Head of caudate nucleus (tissue), 42 donors: ENCODE data around the gene ATP5PO.

Source experiments
- DNase-seq, 42 donors: peaks; one replicate each; pipeline versions ENCODE4 v3.0.0 to v3.0.0-alpha.2; 2020 to 2021; ENCODE audit warnings: mixed read lengths in 7 of 42
- intact Hi-C: fragments of 100-400 bp; cut with DNase I; formaldehyde crosslinking; loops from one replicate; pipeline ENCODE4 v1.15.0; 2022

The ATP5PO gene, protein sequence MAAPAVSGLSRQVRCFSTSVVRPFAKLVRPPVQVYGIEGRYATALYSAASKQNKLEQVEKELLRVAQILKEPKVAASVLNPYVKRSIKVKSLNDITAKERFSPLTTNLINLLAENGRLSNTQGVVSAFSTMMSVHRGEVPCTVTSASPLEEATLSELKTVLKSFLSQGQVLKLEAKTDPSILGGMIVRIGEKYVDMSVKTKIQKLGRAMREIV

DNA sequence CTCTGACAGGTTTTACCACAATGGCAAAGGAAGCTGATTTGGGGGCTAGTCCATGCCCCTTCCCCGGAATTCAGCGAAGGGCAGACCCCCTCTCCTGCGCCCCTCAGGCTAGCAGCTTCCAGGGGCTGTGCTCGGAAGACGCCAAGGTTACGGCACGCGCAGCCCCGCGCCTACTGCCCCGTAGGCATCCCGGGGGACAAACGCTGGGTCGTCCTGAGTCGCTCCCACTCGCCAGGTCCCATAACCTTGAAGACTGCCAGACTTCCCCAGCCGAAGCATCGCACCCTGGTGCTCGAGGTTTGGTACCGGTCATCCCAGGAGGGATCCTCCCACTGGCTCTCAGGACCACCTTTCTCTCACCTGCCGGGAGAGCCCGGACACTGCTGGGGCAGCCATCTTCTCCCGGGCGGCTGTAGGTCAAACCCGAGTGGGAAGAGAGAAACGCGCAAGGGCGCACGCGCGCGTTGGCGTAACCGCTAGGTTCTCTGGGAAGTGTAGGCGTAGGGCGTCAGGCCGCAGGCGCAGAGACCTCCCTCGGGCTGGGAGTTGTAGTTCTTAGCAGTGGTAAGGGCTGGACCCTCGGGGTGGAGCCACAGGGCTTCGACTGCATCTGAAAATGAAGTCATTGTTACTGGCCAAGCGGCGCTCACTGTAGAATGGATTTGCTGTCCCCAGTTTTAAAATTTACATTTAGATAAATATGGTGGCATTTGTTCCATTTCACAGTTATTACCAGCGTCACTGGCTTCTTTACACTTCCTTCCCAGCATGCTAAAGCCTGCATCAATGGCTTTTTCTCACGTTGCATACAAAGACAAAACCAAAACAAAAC lies at the start of gene ATP5PO:
TSS of gene ATP5PO (minus strand) at position 437 of the 832 bp plus-strand sequence. CDS start at position 396, 41 bp downstream.
- intact Hi-C loops, result loop anchor here (10.0 kb wide), 1 partner anchor 271 kb away; the partner anchor contains the start of genes CRYZL1 and ITSN1

GRCh38 chr21:33964706-33965325 lies 49.2 kb upstream of the ATP5PO start:
- intact Hi-C loops, result no loop called here
- DNase-seq, result peak in 1 of 42 donors; percentile 2

More for the DNA sequence above, at the start of gene ATP5PO:
- DNase-seq, result peak; percentile 95 to 99 (median 98)

- intact Hi-C loops, result no loop called here
- peak in 1 of 42 donors; percentile 7 for DNase-seq
Observed at GRCh38 chr21:33963848-33964555, 48.4 kb upstream of the ATP5PO start.

DNA sequence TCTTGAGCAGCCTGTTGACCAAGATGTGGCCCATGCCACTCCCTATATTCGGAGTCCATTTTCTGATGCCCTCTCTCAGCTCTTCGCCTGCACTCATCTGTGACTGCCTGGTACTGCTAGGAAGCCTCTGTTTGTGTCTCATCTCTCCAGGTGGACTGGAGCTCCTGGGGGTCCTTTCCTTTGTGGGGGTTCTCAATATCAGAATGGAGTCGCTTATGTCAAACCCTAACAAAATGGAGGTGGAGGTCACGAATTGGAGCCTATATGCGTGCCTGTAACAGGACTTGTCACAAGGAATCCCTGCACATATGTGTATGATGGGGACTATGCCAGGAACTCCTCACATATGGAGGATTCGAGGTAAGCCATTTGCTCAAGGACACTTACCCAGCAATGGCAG lies 46.7 kb upstream of the ATP5PO start:
- intact Hi-C loops, result no loop called here
- DNase-seq, result peak in 1 of 42 donors; percentile 4

GRCh38 chr21:33961061-33961460 lies 45.5 kb upstream of the ATP5PO start:
- intact Hi-C loops, result no loop called here
- DNase-seq, result no peak

DNA sequence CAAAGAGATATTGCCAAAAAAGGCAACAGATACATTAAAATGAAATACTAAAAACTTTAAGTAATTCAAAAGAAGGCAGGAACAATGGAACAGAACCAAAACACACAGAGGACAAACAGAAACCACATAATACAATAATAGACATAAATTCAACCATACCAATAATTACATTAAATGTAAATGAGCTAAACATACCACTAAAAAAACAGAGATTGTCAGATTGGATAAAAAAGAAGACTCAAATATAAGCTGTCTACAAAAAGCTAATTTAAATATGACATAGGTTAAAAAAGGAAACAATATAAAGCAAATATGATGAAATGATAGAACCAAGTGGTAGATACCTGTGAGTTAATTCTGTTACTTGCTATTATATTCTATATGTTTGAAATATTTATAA lies 44.1 kb upstream of the ATP5PO start:
- intact Hi-C loops, result no loop called here
- DNase-seq, result no peak

DNA sequence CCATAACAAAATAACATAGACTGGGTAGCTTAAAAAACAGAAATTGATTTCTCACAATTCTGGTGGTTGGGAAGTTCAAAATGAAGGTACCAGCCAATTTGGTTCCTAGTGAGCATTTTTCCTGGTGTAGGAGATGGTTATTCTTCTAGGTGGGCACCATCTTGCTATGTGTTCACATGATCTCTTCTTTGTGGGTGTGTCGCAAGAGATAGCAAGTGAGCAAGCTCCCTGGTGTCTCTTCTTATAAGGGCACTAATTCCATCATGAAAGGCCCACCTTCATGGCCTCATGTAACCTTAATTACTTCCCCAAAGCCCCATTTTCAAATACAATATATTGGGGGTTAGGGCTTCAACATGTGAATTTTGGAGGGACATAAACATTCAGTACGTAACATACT lies 38.8 kb upstream of the ATP5PO start:
- intact Hi-C loops, result no loop called here
- no peak for DNase-seq

DNA sequence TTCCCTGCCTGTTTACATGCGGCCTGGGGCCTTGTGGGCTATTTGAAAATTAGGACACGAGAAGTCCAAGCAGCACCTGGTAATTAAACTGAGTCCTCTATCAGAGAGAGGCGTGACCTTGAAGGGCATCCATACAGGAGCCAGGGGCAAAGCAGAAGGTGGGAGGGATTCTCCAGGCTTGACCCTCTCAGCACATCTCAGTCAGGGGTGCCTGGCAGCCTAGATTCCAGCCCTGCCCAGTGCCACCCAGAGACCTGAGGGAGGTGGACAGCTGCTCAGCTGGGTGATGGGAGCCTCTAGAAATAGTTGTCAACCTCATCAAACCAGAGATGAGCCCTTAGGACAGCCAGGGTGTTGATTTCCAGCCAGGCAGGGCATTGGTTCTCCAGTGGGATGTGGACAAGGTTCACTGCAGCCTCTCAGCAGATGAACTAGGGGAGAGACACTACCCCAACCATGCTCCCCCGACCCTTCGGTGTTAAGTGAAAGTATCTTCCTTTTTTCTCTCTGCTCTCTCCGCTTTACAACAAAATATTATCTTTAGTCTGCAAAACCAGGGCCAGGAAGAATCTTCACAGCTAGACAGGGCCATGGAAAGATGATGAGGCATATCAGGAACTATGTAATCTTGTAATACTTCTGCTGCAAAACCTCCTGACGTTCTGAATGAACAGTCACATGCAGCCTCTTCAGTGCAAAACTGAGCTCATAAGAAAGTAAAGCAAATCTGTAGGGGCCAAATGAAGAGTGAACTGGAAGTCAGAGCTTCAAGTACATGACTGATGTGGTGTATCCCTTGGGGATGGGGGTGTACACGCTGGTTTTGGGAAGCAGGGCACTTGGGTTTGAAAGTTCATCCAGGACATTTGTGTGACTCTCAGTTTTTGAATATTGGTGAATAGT lies 35.9 kb upstream of the ATP5PO start:
- DNase-seq, result peak in 1 of 42 donors; percentile 37
- intact Hi-C loops, result no loop called here

DNA sequence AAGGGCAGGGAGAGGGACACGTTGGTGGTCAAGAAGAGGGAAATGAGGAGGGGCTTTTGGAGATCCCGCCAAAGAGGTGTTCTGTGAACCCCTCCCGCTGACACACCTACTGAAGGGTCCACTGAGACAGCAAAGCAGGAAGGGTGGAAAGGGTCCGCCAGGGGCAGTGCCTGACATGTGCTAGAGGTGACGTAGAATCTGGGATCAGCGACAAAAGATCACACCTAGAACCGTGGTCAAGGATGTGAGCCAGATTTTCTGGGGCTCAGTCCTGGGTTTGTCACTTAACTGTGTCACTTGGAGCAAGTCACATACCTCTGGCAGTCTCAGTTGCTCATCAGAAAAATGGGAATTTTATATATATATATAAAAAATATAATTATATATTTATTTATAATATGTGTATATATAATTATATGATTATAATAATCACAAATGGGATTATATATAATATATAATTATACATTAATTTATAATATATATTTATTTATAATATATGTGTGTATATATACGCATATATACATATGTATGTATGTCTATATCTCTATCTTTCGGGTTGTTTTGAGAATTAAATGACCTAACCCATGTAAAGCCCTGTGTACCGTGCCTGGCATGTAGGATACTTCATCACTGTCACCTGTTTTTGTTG lies 35.0 kb upstream of the ATP5PO start:
- DNase-seq, result peak in 1 of 42 donors; percentile 31
- intact Hi-C loops, result no loop called here

GRCh38 chr21:33949516-33950430 lies 34.2 kb upstream of the ATP5PO start:
- intact Hi-C loops, result loop anchor here (10.0 kb wide), 2 partner anchors 125 to 255 kb away; partner anchors contain the start of genes MRPS6 and SLC5A3
- peak in 1 of 42 donors; percentile 41 for DNase-seq

GRCh38 chr21:33948951-33949444 lies 33.4 kb upstream of the ATP5PO start:
- peak in 1 of 42 donors; percentile 42 for DNase-seq
- intact Hi-C loops, result loop anchor here (10.0 kb wide), 2 partner anchors 126 to 256 kb away; partner anchors contain the start of genes MRPS6 and SLC5A3

DNA sequence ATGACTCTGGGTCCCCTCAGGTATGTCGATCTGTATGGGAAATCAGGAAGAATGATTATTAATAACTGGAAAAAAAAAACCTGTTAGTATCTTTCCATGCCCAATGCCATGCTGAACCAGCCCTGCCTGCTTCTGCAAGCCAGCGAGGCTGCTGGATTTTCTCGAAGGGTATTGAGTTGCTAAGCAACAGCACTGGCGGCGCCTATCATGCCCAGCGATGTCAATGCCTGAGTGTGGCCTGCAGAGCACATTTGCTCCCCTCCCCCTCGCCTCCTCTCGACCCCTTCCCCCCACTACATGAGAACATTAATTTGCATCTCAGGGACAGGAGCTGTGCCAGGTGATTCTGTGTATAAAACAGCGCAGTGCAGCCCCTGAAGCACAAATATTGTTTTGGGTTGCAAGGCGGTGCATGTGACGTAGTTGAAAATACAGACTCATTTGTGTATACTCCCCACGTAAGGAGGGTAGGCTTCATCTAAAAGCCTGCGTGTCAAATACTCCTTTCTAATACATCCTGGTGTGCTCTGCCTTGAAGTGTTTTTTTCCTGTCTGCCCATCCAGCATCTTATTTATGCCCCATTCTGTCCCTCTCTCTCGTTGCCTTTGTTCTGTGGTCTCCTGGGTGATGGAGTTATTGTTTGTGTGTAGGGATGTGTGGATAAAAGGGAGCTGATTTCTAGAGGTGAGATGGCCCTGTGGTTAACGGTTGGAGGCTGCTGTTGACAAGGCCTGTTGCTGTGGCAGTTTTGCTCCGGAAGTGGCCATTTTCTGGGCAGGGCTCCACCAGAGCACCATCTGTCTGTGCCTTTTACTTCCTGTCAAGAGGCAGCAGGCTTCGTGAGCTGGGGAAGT lies 32.7 kb upstream of the ATP5PO start:
- intact Hi-C loops, result loop anchor here (10.0 kb wide), 2 partner anchors 126 to 256 kb away; partner anchors contain the start of genes MRPS6 and SLC5A3
- DNase-seq, result peak; percentile 54 to 94 (median 82)

- intact Hi-C loops, result loop anchor here (10.0 kb wide), 2 partner anchors 127 to 257 kb away; partner anchors contain the start of genes MRPS6 and SLC5A3
- peak; percentile 49 to 95 (median 79) for DNase-seq
Observed at GRCh38 chr21:33947451-33948095, 32.0 kb upstream of the ATP5PO start.

- intact Hi-C loops, result loop anchor here (10.0 kb wide), 2 partner anchors 129 to 259 kb away; partner anchors contain the start of genes MRPS6 and SLC5A3
- no peak for DNase-seq
Observed at GRCh38 chr21:33945652-33946270, 30.2 kb upstream of the ATP5PO start.
